Stimulated activated CD8-positive, alpha-beta memory T cell treated with anti-CD3 and anti-CD28 coated beads, Interleukin-12 subunit alpha, Interleukin-12 subunit beta, amount 100 ng/mL, for 24 hours (primary cell): Measurements from ENCODE around the gene OSCAR.

ENCODE experiments used
- DNase-seq: peaks from one replicate; pipeline ENCODE4 v3.0.0-alpha.2; 2020; ENCODE audit errors: extremely low read depth

OSCAR gene, protein sequence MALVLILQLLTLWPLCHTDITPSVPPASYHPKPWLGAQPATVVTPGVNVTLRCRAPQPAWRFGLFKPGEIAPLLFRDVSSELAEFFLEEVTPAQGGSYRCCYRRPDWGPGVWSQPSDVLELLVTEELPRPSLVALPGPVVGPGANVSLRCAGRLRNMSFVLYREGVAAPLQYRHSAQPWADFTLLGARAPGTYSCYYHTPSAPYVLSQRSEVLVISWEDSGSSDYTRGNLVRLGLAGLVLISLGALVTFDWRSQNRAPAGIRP

DNA sequence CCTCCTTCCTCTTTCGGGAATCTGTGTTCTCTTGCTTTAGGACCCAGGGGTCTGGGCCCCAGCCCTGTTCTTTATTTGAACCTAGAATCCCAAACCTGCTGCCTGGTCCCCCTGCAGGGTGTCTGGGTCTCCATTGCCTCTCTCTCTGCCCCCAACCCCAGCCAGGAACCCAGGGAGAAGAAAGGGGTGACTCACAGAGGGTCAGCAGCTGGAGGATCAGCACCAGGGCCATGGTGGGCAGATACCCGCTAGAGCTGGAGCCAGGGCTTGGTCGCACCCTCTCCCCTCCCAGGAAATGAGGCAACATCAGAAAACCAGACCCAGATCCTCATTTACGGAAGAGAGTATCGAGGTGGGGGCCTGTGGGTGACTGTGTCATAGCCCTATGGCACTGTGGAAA, at the start of gene OSCAR:
Gene OSCAR, minus strand, starts transcription at position 243 of the 400 bp plus-strand sequence. Its CDS starts 11 bp downstream, at position 232.
- no peak for DNase-seq

DNA sequence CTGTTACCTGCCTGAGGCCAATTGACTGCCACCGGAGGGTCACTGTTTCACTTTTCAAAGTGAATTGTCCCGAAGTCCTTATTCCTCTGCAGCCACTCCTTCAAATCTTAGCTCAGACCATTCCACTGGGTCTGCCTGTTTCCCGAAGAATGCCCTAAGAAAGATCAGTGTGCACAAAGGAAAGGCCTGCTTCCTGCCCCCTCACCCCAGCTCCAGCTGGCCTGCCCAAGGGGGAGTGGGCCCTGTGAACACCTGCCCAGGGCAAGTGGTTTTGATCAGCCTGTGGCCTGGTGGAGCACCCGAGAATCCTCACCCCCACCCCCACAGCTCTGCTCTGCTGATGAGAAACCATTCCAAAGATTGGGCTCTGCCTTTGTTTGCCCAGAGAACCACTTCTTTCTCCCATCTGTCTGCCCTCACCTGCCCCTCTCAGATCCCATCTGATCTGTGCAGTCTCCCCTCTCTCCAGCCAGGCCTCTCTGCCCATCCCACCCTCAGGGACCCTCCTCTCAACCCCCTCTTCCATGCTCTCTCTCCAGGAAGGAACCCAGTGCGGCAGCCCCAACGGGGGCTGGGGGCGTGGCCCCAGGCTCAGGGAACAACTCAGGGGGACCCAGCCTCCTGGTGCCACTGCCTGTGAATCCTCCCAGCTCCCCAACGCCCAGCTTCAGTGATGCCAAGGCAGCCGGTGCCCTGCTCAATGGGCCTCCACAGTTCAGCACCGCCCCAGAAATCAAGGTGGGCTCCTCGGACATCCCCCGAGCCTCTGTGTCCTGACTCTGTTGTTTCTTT, 48.6 kb upstream of the OSCAR start:
- DNase-seq, result no peak

DNA sequence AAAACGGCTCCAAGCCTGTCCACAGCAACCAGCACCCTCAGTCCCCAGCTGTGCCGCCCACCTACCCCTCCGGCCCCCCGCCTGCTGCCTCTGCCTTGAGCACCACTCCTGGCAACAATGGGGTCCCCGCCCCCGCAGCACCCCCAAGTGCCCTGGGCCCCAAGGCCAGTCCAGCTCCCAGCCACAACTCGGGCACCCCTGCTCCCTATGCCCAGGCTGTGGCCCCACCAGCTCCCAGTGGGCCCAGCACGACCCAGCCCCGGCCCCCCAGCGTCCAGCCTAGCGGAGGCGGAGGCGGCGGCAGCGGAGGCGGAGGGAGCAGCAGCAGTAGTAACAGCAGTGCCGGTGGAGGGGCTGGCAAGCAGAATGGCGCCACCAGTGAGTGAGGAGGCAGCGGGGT, 47.6 kb upstream of the OSCAR start:
- no peak for DNase-seq

DNA sequence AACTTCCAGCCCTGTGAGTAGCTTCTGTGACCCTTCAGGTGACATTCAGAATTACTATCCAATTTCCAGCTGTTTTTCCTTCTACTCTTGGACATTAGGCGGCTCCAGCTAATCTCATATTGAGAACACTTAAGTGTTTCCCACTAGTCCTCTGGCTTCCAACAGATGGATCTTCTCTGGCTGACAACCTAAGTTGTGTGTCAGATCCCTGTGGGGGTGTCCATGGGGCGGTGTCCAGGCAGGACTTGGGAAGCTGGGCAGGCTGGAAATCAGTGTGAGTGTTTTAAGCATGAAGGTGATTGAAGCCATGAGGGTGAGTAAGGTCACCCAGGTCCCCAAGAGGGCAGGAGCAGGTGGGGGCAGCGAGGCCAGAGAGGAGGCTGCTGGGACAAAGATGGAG, 47.1 kb upstream of the OSCAR start:
- no peak for DNase-seq

DNA sequence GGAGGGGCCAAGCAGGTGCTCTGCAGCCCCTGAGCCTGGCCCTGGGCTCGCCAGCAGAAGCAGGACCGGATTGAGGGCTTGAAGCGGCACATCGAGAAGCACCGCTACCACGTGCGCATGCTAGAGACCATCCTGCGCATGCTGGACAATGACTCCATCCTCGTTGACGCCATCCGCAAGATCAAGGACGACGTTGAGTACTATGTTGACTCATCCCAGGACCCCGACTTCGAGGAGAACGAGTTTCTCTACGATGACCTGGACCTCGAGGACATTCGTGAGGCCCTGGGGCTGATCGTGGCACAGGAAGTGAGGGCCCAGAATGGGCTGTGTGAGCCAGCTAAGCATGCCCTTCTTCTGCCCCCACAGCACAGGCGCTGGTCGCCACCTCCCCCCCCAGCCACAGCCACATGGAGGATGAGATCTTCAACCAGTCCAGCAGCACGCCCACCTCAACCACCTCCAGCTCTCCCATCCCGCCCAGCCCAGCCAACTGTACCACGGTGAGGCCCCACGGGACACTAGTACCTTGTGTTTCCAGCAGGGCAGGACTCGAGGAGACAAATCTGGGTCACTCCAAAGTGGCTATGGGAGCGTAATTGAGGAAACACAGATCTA, 45.0 kb upstream of the OSCAR start:
- DNase-seq, result no peak

DNA sequence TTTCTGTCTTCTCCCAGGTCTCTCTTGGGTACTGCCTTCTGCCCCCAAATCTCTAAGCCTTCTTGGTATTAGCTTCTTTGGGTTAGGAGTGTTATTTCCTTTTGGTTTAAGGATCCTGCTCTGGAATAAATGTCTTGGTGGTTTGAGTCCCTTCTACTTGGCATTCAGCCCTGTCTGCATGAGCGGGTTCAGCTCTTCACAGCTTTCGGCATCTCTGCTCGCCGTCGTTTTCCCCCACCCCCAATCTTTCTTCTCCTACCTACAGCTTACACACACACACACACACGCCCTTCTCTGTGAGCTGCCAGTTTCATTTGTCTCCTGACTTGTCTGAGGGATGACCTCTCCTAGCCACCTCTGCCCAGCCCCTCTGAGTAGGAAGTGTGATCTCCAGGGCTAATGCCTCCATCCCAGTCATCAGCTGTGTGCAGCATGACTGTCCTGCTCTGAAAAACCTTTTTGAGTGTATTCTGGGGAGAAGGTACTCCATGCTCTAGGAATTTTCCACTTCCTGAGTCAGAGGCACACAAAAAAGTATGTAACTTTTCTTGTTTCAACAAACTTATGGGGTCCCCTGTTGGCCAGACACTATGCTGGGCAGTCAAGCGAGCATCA, 41.7 kb upstream of the OSCAR start:
- no peak for DNase-seq

DNA sequence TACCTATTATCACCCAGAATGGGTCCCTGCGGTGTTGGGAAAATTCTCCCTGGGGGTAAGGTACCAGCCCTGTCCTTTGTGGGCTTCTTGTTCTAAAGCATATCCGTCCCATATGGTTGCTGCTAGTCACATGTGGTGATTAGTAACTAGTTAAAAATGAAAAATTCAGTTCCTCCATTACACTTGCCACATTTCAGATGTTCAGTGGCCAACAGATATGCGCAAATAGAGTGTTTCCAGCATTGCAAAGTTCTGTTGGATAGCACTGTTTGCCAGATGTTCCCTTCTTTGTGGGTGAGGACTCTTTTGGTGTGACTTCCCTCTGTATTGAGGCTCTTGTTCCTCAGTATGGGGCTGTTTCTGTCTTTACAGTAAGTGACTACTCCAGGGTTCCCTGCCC, 40.8 kb upstream of the OSCAR start:
- no peak for DNase-seq

DNA sequence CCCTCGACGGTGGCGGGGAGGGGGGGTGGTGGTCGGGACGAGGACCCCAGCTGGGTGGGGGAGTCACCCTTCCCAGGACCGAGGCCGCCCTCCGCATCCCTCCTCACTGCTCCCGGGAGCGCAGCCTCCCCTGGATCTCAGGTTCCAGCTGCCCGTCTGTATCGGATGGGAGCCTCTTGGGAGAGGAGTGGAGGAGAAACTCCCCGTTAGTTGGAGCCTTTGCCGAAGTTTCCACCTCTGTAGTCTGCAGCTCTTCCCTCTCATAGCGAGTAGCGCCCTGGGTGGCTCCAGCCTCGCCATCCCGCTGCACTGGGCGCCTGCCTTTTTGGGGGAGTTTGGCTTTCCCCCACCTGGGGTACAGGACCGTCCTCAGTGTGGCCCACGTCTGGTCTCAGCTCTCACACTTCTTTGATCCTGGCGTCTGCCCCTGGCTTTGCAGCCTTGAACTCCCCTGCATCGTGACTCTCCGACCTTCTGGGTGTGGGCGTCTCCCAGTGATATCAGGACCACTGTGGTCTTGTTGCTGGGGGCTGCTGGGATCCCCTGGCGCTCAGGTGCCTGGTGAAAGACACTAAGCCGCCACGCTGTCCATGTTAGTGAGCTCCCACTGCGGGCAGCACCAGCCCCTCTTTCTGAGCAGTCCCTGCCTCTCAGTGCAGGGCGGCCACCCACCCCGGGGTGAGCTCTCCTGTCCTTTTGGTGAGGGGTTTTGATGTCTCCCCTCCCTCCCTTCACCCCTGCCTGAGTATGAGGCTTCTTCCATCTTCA, 38.1 kb upstream of the OSCAR start:
- DNase-seq, result no peak

DNA sequence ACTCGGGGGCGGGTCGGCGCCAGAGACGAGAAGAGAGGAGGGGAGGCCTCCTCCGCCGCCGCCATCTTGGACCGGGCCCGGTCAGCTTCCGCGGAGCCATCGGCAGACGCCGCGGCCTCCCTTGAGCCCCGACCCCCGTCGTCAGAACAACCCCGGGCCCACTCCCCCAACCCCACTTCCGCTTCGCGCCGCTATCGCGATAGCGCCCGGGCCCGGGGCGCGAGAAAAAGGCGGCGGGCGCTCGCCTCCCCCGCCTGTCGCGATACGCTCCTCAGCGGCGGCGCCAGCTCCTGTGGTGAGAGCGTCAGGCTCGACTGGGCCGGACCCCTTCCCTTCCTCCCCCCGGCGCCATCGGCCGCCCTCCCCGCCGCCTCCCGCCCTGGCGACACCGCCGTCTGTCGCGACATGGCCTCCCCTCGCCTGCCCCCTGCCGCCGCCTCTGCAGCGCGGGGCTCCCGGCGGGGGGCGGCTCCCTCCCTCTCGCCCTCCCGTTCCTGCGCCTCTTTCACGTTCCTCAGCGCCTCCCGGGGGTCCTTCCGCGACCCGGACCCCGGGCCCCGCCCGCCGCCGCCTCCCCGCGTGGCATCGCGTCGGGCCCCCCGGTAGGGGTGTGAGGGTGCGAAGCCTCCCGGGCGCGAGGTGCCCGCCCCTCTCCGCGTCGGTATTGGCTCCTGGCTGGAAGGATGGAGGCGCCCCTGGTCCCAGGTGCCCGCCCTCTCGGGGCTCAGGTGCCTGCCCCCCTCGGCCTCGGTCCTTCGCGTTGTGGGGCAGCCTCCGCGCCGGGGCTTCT, 37.3 kb upstream of the OSCAR start, which contains the start of gene CNOT3:
Gene CNOT3, plus strand, starts transcription at position 64 of the 790 bp plus-strand sequence. CDS start 5,217 bp downstream, outside the sequence.
- no peak for DNase-seq

DNA sequence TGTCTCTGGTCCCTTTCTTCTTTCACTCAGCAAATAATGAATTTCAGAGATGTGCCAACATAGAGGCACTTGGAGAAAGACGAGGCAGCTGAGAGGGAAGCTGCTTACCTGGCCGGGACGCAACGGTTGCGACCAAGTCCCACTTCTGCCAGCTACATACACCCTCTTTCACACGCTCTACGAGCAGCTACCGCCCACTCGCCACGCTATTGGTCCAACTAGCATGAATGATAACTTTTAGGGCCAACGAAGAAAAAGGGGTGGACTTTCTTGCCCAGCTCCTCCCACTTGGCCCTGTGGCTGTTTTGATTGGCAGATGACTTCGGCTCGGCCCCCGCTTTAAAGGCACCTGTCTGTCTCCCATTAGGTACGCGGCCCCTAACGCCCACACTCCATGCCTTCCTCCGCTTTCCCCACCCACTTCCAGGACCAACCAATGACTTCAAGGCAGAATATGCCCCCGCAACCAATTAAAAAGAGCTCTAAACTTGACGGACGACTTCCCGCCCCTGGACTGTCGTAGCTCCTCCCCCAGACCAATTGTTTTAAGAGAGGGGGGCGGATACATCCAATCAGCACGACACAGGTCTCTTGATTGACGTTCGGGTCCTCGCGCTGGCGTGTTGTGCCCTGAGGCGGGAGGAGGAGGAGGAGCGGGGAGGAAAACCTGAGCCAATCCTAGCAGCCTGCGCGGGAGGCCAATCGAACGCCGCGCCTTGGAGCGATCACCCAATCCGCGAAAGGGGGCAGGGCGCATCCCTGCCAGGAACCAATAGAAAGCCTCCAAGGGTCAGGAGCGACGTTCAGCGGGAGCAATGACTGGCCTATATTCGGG, 36.5 kb upstream of the OSCAR start:
- DNase-seq, result peak; percentile 98

DNA sequence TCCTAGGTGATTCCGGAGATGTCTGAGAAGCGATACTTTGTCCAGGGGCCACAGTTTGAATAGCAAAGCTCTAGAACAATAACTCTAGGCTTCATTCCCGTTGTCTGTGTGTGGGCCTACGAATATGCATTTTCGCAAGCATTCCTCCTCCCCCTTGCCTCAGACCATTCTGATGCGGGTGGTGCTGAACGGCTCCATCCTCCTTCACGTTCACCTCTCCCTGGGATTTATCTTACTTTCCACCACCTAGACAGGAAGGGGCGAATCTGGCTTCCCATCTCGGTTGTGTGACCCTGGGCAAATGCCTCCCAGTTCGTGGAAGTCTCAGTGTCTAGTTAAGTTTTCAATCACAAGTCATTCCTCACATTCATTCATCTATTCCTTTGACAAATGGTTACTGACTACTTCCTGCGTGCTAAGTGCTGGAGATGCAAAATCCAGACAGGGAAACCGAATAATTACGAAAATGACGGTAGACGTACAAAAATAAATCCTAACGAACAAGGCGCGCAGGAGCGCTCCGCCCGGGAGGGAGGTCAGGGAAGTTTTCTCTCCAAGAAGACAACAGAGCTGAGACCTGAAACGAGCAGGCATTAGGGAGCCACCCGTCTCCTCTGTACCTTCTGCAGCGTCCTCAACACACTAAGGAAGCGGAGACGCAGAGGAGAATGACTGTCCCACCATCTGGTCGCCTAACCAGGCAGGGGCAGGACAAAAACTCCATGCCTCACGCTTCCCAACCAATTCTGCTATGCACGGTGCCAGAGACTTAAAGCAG, 35.7 kb upstream of the OSCAR start:
- no peak for DNase-seq

DNA sequence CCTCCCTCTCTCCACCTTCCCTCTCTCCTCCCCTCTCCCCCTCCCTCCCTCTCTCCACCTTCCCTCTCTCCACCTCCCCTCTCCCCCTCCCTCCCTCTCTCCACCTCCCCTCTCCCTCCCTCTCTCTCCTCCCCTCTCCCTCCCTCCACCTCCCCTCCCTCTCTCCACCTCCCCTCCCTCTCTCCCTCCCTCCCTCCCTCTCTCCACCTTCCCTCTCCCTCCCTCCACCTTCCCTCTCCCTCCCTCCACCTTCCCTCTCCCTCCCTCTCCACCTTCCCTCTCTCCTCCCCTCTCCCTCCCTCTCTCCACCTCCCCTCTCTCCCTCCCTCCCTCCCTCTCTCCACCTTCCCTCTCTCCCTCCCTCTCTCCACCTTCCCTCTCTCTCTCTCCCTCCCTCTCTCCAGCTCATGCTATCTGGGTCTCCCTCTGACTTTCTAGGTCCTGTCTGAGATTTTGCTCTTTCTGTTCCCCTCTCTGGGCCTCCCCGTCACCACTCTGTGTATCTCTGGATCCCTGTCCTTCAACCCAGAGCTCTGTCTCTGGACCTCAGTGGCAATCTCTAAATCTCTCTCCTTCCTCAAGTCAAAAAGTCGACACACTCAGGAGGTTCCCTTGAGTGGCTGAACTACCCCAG, 33.5 kb upstream of the OSCAR start:
- no peak for DNase-seq

DNA sequence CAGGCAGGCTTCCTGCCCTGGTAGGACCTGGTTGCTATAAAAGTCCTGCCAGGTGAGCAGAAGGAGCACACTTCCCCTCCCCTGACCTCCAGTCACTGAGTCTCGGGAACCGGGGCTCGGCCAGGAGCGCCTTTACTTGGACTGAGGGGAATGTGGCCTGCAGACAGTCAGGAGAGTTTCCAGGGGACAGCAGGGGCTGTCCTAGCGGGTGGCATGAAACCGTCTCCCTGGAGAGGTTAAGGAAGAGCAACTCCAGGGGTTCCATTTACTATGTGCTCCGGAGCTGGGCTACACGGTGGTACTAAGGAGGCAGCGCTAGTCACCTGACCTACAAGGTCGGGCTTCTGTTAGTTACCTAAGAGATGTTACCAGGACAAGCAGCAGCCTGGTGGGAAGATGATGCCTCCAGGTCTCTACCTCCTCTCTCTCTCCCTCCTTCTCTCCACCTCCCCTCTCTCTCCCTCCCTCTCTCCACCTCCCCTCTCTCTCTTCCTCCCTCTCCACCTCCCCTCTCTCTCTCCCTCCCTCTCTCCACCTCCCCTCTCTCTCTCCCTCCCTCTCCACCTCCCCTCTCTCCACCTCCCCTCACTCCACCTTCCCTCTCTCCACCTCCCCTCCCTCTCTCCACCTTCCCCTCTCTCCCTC, 32.8 kb upstream of the OSCAR start:
- no peak for DNase-seq

DNA sequence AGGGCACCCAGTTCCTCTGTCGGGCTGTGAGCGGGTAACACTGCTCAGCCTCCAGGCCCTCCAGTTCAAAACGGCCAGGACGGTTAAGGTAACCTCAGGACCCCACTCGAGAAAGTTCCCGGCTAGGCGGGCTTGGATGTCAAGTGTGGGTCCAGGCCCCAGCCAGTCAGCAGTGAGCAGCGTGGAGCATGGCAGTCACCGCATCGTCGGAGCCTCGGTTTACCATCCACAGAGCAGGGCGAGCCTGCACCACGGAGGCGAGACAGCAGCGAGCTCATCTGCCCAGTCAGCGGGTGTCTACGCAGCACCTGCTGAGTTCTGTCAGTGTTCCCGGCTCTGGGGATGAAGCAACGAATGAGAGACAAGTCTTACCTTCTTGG, 29.0 kb upstream of the OSCAR start:
- no peak for DNase-seq

DNA sequence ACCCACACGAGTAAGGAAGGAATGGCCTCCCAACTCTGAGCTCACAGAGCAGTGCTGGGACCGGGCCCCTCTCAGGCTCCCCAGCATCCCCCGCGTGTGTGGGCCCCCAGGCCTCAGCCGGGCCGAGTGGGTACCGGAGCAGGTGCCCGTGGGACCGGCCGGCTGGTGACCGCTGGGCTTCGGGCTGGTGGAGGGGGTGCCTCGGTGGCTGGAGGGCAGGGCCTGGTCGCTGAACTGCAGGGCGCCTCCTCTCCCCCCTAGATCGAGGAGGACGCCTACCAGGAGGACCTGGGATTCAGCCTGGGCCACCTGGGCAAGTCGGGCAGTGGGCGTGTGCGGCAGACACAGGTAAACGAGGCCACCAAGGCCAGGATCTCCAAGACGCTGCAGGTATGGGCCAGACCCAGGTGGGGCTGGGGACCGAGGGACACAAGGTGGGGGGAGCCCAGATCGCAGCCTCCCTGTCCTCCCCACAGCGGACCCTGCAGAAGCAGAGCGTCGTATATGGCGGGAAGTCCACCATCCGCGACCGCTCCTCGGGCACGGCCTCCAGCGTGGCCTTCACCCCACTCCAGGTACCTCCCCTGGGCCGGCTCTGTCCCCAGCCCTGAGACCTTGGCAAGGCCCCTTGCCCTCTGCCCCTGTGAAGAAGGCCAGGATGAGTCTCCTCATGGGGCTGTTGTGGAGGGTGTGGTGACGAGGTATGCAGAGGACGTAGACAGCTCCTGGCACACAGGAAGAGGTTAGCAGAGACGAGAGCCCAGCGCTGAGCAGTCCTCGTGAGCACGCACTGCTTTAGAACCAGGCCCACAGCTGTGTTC, 28.4 kb upstream of the OSCAR start:
- DNase-seq, result no peak

DNA sequence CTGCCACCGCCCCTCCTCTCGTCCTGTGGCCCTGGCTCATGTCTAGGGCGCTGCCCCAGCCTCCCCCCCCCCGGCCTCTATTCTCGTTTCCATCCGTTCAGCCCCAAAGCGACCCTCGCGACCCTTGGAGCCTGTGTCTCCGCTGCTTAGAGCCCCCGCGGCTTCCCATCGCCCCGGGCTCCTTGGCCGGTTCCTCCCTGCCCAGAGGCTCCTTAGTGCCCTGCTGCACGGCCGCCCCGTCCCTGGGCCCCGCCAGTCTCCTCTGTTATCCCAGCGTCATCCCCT, 27.8 kb upstream of the OSCAR start:
- DNase-seq, result no peak

DNA sequence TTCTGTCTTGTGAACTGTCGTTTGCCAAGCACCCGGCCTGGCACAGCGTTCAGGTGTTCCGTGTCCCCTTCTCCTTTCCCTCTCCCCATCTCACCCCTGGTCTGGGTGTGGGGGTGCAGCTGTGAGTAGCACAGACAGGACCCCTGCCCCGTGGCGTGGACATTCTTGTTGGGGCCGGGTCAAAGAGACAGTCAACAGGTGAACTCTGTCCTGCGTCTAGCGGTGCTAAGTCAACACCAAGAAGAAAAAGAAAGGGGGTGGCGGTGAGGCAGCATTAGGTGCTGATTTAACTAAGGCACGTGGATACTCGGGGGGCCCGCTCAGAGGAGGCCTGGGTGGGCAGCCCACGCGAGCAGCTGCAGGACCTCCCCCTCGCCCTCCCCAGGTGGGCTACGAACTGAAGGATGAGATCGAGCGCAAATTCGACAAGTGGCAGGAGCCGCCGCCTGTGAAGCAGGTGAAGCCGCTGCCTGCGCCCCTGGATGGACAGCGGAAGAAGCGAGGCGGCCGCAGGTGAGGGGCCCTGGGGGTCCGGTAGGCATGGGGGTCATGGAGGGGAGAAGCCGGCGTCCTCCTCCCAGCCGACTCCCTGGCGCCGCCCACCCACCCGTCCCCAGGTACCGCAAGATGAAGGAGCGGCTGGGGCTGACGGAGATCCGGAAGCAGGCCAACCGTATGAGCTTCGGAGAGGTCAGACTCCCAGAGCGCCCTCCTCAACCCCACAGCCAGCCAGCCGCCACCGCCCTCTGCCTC, 27.3 kb upstream of the OSCAR start:
- no peak for DNase-seq
